K562 (cell line): ENCODE results near the gene MPHOSPH9. TPM values are rescaled to one million over a fixed set of nuclear protein-coding genes. Genes with fewer than 3 reads are reported as not detected.

Experiments
- ARID2 ChIP-seq: fragments of 450-650 bp; IDR thresholded peaks from 2 replicates; pipeline ENCODE4 v1.6.1; 2017; ENCODE audit warnings: antibody characterized with exemption, mild to moderate bottlenecking
- ARNT ChIP-seq, 2 experiments: fragments of 450-650 bp; IDR thresholded peaks; 2 replicates each; pipeline ENCODE4 v1.6.1; 2016; ENCODE audit warnings: mild to moderate bottlenecking in 1 of 2
- ATF7 ChIP-seq: fragments of 450-650 bp; IDR thresholded peaks from 2 replicates; pipeline ENCODE4 v1.7.1; 2014; ENCODE audit warnings: mild to moderate bottlenecking, moderate library complexity
- BCOR ChIP-seq: fragments of 450-650 bp; IDR thresholded peaks from 2 replicates; pipeline ENCODE4 v1.6.1; 2016
- BRF1 ChIP-seq: IDR thresholded peaks from 3 replicates; pipeline ENCODE4 v1.6.1; 2011; ENCODE audit warnings: borderline replicate concordance, mild to moderate bottlenecking; ENCODE audit not compliant: insufficient read length; ENCODE audit errors: extremely low read depth
- CHD4 ChIP-seq: fragments of 200-600 bp; sonication (generic); IDR thresholded peaks from 3 replicates; pipeline ENCODE4 v1.6.1; 2012; ENCODE audit warnings: low read depth, mild to moderate bottlenecking, mixed read lengths, low read length, inconsistent platforms; ENCODE audit not compliant: insufficient read depth, insufficient replicate concordance, poor library complexity, severe bottlenecking
- ELF2 ChIP-seq: fragments of 250-450 bp; sonication (Bioruptor Pico); IDR thresholded peaks from 2 replicates; pipeline ENCODE4 v1.5.0; 2021; ENCODE audit warnings: mild to moderate bottlenecking
- ELF4 ChIP-seq: fragments of 450-650 bp; formaldehyde crosslinking; IDR thresholded peaks from 2 replicates; pipeline ENCODE4 v1.4.0; 2022; ENCODE audit warnings: missing genetic modification characterization
- FOS ChIP-seq: IDR thresholded peaks from 3 replicates; pipeline ENCODE4 v1.6.1; 2011; ENCODE audit not compliant: insufficient read length; ENCODE audit errors: extremely low read depth
- GATA2 ChIP-seq: sonication (generic); formaldehyde crosslinking; IDR thresholded peaks from 2 replicates; pipeline ENCODE4 v1.4.0; 2020; ENCODE audit warnings: mild to moderate bottlenecking, missing genetic modification reagents
- HNRNPUL1 ChIP-seq: fragments of 200-400 bp; formaldehyde crosslinking; IDR thresholded peaks from 2 replicates; pipeline ENCODE4 v1.6.1; 2017; ENCODE audit warnings: low read length
- KLF13 ChIP-seq: fragments of 450-650 bp; IDR thresholded peaks from 2 replicates; pipeline ENCODE4 v1.6.1; 2016; ENCODE audit warnings: missing genetic modification characterization, low read depth, mild to moderate bottlenecking, missing compliant biosample characterization, moderate library complexity, borderline replicate concordance
- MEF2D ChIP-seq: conservative IDR thresholded peaks from 2 replicates; pipeline ENCODE4 v1.6.1; 2016; ENCODE audit warnings: low read depth, missing genetic modification characterization, missing compliant biosample characterization
- NFRKB ChIP-seq: fragments of 450-650 bp; IDR thresholded peaks from 2 replicates; pipeline ENCODE4 v1.6.1; 2016; ENCODE audit warnings: low read depth
- SAP30 ChIP-seq: fragments of 200-600 bp; sonication (generic); IDR thresholded peaks from 2 replicates; pipeline ENCODE4 v1.6.1; 2012; ENCODE audit warnings: borderline replicate concordance, low read depth, mild to moderate bottlenecking, moderate library complexity, low read length, control low read depth, inconsistent platforms; ENCODE audit not compliant: insufficient read depth, poor library complexity, severe bottlenecking
- SMAD1 ChIP-seq: fragments of 150-350 bp; IDR thresholded peaks from 2 replicates; pipeline ENCODE4 v1.6.1; 2014; ENCODE audit warnings: low read length, low read depth; ENCODE audit not compliant: partially characterized antibody
- SMAD2 ChIP-seq: fragments of 150-350 bp; IDR thresholded peaks from 2 replicates; pipeline ENCODE4 v1.6.1; 2014; ENCODE audit warnings: low read depth, mild to moderate bottlenecking, low read length
- SMARCC2 ChIP-seq: fragments of 450-650 bp; IDR thresholded peaks from 2 replicates; pipeline ENCODE4 v1.6.1; 2017; ENCODE audit warnings: antibody characterized with exemption, moderate library complexity, mild to moderate bottlenecking, low read depth
- TCF7L2 ChIP-seq: fragments of 150-350 bp; IDR thresholded peaks from 2 replicates; pipeline ENCODE4 v1.6.1; 2016; ENCODE audit warnings: low read depth, mild to moderate bottlenecking, low read length, moderate library complexity
- ZBTB7A ChIP-seq: IDR thresholded peaks from 2 replicates; pipeline ENCODE4 v1.6.1; 2011; ENCODE audit warnings: low read depth, mild to moderate bottlenecking, low read length, moderate library complexity, borderline replicate concordance; ENCODE audit not compliant: control insufficient read depth
- ZNF121 ChIP-seq: sonication (generic); formaldehyde crosslinking; conservative IDR thresholded peaks from 2 replicates; pipeline ENCODE4 v1.8.0; 2022; ENCODE audit warnings: missing genetic modification reagents
- ZNF41 ChIP-seq: fragments of 250-450 bp; sonication (Bioruptor Pico); conservative IDR thresholded peaks from 2 replicates; pipeline ENCODE4 v1.4.0; 2020; ENCODE audit warnings: mild to moderate bottlenecking
- ZNF445 ChIP-seq: fragments of 250-450 bp; sonication (Bioruptor Pico); IDR thresholded peaks from 2 replicates; pipeline ENCODE4 v1.4.0; 2020; ENCODE audit warnings: low read depth, mild to moderate bottlenecking, moderate library complexity
- ZNF551 ChIP-seq: fragments of 250-450 bp; sonication (Bioruptor Pico); IDR thresholded peaks from 2 replicates; pipeline ENCODE4 v1.5.0; 2021; ENCODE audit warnings: mild to moderate bottlenecking, moderate library complexity
- ZNF561 ChIP-seq: fragments of 450-650 bp; formaldehyde crosslinking; conservative IDR thresholded peaks from 2 replicates; pipeline ENCODE4 v1.4.0; 2020; ENCODE audit warnings: mild to moderate bottlenecking, moderate library complexity
- polyA plus RNA-seq, 8 experiments: library from polyadenylated mRNA; depleted of rRNA in 4 of 8; stranded (reverse) in 5 of 8; unstranded in 3 of 8; fragments of >200 nt; fragmentation: Nextera tagmentation in 2 of 8; fragmentation: Illumina TruSeq in 1 of 8; extraction: Ambion mirVana in 2 of 8; extraction: Trizol in 1 of 8; gene quantifications; 2 replicates each; pipeline versions ENCODE4 v1.2.1 to v1.2.3, GENCODE V29; 2011 to 2014; ENCODE audit warnings: inconsistent platforms in 1 of 8, missing spikeins in 1 of 8
- total RNA-seq, 7 experiments: library from RNA; depleted of rRNA in 6 of 7; stranded (reverse); fragments of >200 nt in 6 of 7; fragmentation: Illumina TruSeq in 2 of 7; extraction: Trizol in 2 of 7; gene quantifications; 2 replicates each; pipeline versions ENCODE4 v1.2.1 to v1.2.3, GENCODE V29; 2011 to 2021; ENCODE audit warnings: low replicate concordance in 1 of 7
- TF ChIP-seq, protein P1 (sequence below): sonication (generic); formaldehyde crosslinking; IDR thresholded peaks from 2 replicates; pipeline ENCODE4 v1.8.0; 2022; ENCODE audit warnings: missing genetic modification reagents, mild to moderate bottlenecking, moderate library complexity, borderline replicate concordance
- TF ChIP-seq, protein P2 (sequence below): fragments of 250-450 bp; sonication (Bioruptor Pico); IDR thresholded peaks from 2 replicates; pipeline ENCODE4 v1.5.0; 2022; ENCODE audit warnings: mild to moderate bottlenecking

The MPHOSPH9 gene
- total and polyA plus RNA-seq, 9 of the 15 experiments (the other 6 are each of a cell fraction or from before 2014, with no cell fraction given): 14.2 to 103 (median 54.5) TPM

GRCh38 chr12:123126294-123127181 lies 106.4 kb downstream of the MPHOSPH9 start (continued):
- TF ChIP-seq ZNF41 (CRISPR knock-in tag) (no peak), ELF4 (no peak), BCOR (no peak), KLF13 (tag) (no peak), SMAD1 (no peak), ATF7 (peak; percentile 70), ARID2 (no peak), ARNT (IDR thresholded peaks at IDR 0.05) (peak in 1 of 2 experiments; percentile 74; a peak in 1 of 4 replicates), SAP30 (no peak), TCF7L2 (no peak), ZNF561 (CRISPR knock-in tag) (no peak), SMARCC2 (peak; percentile 84), BRF1 (no peak), ZNF121 (CRISPR knock-in tag) (no peak), ZNF551 (CRISPR knock-in tag) (no peak), SMAD2 (no peak), ZBTB7A (0 out of 2 replicates have a peak, but pooled peaks have one; percentile 25), MEF2D (0 out of 2 replicates have a peak, but pooled peaks have one; percentile 39), ELF2 (CRISPR knock-in tag) (no peak), ZNF445 (CRISPR knock-in tag) (no peak), NFRKB (no peak), FOS (peak; percentile 57), CHD4 (no peak), GATA2 (CRISPR knock-in tag) (no peak), HNRNPUL1 (no peak)
- TF ChIP-seq, protein P1, sequence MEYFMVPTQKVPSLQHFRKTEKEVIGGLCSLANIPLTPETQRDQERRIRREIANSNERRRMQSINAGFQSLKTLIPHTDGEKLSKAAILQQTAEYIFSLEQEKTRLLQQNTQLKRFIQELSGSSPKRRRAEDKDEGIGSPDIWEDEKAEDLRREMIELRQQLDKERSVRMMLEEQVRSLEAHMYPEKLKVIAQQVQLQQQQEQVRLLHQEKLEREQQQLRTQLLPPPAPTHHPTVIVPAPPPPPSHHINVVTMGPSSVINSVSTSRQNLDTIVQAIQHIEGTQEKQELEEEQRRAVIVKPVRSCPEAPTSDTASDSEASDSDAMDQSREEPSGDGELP (CRISPR knock-in tag): peak; percentile 97
- TF ChIP-seq, protein P2, sequence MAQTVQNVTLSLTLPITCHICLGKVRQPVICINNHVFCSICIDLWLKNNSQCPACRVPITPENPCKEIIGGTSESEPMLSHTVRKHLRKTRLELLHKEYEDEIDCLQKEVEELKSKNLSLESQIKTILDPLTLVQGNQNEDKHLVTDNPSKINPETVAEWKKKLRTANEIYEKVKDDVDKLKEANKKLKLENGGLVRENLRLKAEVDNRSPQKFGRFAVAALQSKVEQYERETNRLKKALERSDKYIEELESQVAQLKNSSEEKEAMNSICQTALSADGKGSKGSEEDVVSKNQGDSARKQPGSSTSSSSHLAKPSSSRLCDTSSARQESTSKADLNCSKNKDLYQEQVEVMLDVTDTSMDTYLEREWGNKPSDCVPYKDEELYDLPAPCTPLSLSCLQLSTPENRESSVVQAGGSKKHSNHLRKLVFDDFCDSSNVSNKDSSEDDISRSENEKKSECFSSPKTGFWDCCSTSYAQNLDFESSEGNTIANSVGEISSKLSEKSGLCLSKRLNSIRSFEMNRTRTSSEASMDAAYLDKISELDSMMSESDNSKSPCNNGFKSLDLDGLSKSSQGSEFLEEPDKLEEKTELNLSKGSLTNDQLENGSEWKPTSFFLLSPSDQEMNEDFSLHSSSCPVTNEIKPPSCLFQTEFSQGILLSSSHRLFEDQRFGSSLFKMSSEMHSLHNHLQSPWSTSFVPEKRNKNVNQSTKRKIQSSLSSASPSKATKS: no peak
